MCF 10A (cell line): ENCODE measurements around the gene ARG1. TPM values are rescaled to one million over a fixed set of nuclear protein-coding genes. Genes with fewer than 3 reads are reported as not detected.

Source experiments
- BruUV-seq: library from RNA; stranded (reverse); fragments of 400-500 nt; replicated peaks from 2 replicates; lab custom pipeline; 2021; lab: Mats Ljungman, UMichigan
- CTCF ChIA-PET: fragments of 300-600 bp; sonication (Branson Sonifier 250); formaldehyde crosslinking; extraction: SDS; loops from one replicate; lab custom pipeline; 2021; ENCODE audit warnings: antibody characterized with exemption, inconsistent platforms; lab: Yijun Ruan, JAX
- POLR2A ChIA-PET: fragments of 300-600, 350-650 bp; sonication (Branson Sonifier 250); formaldehyde crosslinking; extraction: SDS; loops from one replicate; lab custom pipeline; 2020; ENCODE audit warnings: antibody characterized with exemption, inconsistent platforms; lab: Yijun Ruan, JAX
- DNase-seq: peaks from one replicate; pipeline ENCODE4 v3.0.0-alpha.2; 2018; ENCODE audit not compliant: unreplicated experiment
- H3K27ac Mint-ChIP-seq: one replicate; pipeline ENCODE4 v1.8.0; 2022; ENCODE audit warnings: mild to moderate bottlenecking, low read depth, mixed read lengths; ENCODE audit not compliant: unreplicated experiment
- H3K27me3 Mint-ChIP-seq: one replicate; pipeline ENCODE4 v1.8.0; 2022; ENCODE audit warnings: mixed read lengths; ENCODE audit not compliant: insufficient read depth, unreplicated experiment
- H3K36me3 Mint-ChIP-seq: one replicate; pipeline ENCODE4 v1.8.0; 2022; ENCODE audit warnings: mild to moderate bottlenecking, moderate library complexity, mixed read lengths; ENCODE audit not compliant: insufficient read depth, unreplicated experiment
- H3K4me1 Mint-ChIP-seq: one replicate; pipeline ENCODE4 v1.8.0; 2022; ENCODE audit warnings: mixed read lengths; ENCODE audit not compliant: insufficient read depth, unreplicated experiment
- H3K4me3 Mint-ChIP-seq: one replicate; pipeline ENCODE4 v1.8.0; 2022; ENCODE audit warnings: mild to moderate bottlenecking, moderate library complexity, mixed read lengths; ENCODE audit not compliant: unreplicated experiment
- H3K9me3 Mint-ChIP-seq: one replicate; pipeline ENCODE4 v1.8.0; 2022; ENCODE audit warnings: mixed read lengths; ENCODE audit not compliant: unreplicated experiment
- intact Hi-C: fragments of 100-400 bp; cut with micrococcal nuclease; formaldehyde crosslinking; loops from 2 replicates; pipeline ENCODE4 v1.14.1; 2022
- total RNA-seq: library from RNA; stranded (reverse); gene quantifications from 2 replicates; pipeline ENCODE4 v1.2.3, GENCODE V29; 2022
- TF ChIP-seq, protein P1 (sequence below): fragments of 200-600 bp; IDR thresholded peaks from one replicate; pipeline ENCODE4 v1.8.0; 2022; ENCODE audit warnings: antibody characterized with exemption, mild to moderate bottlenecking; ENCODE audit not compliant: unreplicated experiment

Gene ARG1
- total RNA-seq, 1 experiment from 2014 or later: not detected

DNA sequence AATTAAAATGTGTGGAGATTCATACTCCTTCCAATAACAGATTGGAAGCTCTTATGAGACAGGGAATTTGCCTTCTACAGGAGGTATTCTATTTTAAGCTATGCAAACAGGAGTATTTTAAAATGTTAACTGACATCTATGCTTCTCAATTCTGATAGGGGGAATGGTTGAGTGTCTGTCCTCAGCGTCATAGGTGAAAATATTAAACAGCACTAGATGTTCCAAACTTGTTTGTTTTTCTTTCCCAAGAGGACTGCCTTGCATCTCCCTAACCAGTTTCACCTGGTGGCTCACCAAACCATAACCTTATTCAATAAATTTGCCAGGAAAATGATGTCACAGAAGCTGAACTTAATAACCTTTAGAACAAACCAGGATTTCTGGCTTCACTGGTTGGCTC lies 24.6 kb upstream of the ARG1 start:
- H3K27me3 Mint-ChIP-seq: no peaks in the 10 kb centered on the region
- H3K4me3 Mint-ChIP-seq: no peak overlapping the region
- no peak overlapping the region for H3K27ac Mint-ChIP-seq
- TF ChIP-seq, protein P1, sequence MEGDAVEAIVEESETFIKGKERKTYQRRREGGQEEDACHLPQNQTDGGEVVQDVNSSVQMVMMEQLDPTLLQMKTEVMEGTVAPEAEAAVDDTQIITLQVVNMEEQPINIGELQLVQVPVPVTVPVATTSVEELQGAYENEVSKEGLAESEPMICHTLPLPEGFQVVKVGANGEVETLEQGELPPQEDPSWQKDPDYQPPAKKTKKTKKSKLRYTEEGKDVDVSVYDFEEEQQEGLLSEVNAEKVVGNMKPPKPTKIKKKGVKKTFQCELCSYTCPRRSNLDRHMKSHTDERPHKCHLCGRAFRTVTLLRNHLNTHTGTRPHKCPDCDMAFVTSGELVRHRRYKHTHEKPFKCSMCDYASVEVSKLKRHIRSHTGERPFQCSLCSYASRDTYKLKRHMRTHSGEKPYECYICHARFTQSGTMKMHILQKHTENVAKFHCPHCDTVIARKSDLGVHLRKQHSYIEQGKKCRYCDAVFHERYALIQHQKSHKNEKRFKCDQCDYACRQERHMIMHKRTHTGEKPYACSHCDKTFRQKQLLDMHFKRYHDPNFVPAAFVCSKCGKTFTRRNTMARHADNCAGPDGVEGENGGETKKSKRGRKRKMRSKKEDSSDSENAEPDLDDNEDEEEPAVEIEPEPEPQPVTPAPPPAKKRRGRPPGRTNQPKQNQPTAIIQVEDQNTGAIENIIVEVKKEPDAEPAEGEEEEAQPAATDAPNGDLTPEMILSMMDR: no peak
- DNase-seq: no peak
- H3K4me1 Mint-ChIP-seq: no peaks in the 10 kb centered on the region
- ChIA-PET CTCF (interaction anchor here (1.1 to 2.5 kb wide), 3 partner anchors 15 to 28 kb away, joined by 3 to 12 read pairs (median 4); no protein-coding TSS in a partner anchor), POLR2A (interaction anchor here (1.2 kb wide), 1 partner anchor 20 kb away, joined by 3 read pairs; no protein-coding TSS in a partner anchor)
- no TSS peak for BruUV-seq
- intact Hi-C loops: no loop called here
- no peaks in the 10 kb centered on the region for H3K9me3 Mint-ChIP-seq
- H3K36me3 Mint-ChIP-seq: no peaks in the 10 kb centered on the region

DNA sequence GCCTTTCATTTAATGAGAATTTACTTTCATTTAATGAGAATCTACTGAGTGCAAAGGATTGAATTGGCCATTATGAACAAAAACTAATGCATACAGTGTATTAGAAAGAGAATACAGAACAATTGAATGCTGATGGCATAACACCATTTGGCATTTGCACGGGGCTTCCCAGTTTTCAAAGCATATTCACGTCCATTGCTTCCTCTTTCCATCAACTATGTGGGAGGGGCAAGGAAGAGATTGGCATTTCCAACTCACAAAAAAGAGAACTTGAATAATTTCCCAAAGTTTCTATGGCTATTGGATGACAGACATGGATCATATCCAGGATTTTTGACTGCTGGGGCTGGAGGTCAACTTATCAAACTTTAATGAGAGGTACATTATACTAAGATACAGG lies 23.2 kb upstream of the ARG1 start:
- intact Hi-C loops: no loop called here
- Mint-ChIP-seq H3K4me1 (no peaks in the 10 kb centered on the region), H3K27me3 (no peaks in the 10 kb centered on the region), H3K4me3 (no peak overlapping the region), H3K9me3 (no peaks in the 10 kb centered on the region), H3K27ac (no peak overlapping the region), H3K36me3 (no peaks in the 10 kb centered on the region)
- POLR2A ChIA-PET: no interaction called here
- TF ChIP-seq, protein P1: no peak
- no peak for DNase-seq
- CTCF ChIA-PET: interaction anchor here (0.7 to 0.8 kb wide), 2 partner anchors 101 to 351 kb away, joined by 3 read pairs; no protein-coding TSS in a partner anchor
- no TSS peak for BruUV-seq

DNA sequence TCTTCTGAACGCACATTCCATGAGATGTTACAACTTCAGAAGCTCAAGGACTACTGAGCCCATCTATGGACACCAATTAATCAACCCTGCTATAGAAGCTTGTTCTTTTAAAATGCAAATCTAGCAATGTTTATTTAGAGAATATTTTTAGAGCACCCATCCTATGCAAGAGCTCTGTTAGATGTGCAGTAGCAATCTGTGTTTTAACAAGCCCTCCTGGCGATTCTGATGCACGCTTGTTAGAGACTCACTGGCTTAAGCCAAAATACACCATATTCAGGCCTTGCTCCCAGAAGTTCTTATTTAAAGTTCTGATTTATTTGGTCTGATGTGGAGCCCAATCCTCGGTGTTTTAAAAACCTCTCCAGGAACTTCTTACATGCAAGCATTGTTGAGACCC lies 21.1 kb upstream of the ARG1 start:
- H3K4me1 Mint-ChIP-seq: no peaks in the 10 kb centered on the region
- POLR2A ChIA-PET: no interaction called here
- CTCF ChIA-PET: interaction anchor here (1.1 to 1.5 kb wide), 2 partner anchors 10 to 435 kb away, joined by 3 read pairs; no protein-coding TSS in a partner anchor

DNA sequence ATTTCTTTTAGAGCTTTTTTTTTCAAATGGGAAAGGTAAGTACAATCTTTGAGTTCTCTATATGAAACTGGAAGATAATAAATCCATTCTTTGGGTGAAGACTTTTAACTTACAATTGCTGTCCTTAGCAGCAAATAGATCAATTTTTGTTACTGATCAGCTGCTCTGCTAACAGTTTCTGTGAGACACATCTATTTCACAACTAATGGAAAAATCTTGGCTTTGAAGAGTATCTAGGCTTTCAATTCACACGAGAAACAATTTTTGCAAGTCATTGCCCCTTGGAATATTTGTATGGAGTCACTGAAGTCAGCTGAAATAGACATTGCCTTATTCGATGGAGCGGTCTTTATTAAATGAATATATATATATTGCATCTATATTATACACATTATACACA lies 20.5 kb upstream of the ARG1 start:
- H3K36me3 Mint-ChIP-seq: no peaks in the 10 kb centered on the region
- TF ChIP-seq, protein P1: no peak
- no peaks in the 10 kb centered on the region for H3K4me1 Mint-ChIP-seq
- no peak overlapping the region for H3K4me3 Mint-ChIP-seq
- ChIA-PET CTCF (interaction anchor here (1.1 kb wide), 1 partner anchor 435 kb away, joined by 3 read pairs; no protein-coding TSS in a partner anchor), POLR2A (no interaction called here)
- H3K27me3 Mint-ChIP-seq: no peaks in the 10 kb centered on the region
- no peak for DNase-seq
- no peak overlapping the region for H3K27ac Mint-ChIP-seq
- BruUV-seq: no TSS peak
- intact Hi-C loops: no loop called here
- no peaks in the 10 kb centered on the region for H3K9me3 Mint-ChIP-seq

More for the DNA sequence above, 21.1 kb upstream of the ARG1 start:
- Mint-ChIP-seq H3K27me3 (no peaks in the 10 kb centered on the region), H3K27ac (no peak overlapping the region), H3K36me3 (no peaks in the 10 kb centered on the region), H3K9me3 (no peaks in the 10 kb centered on the region), H3K4me3 (no peak overlapping the region)
- TF ChIP-seq, protein P1: no peak
- no TSS peak for BruUV-seq
- DNase-seq: no peak
- intact Hi-C loops: no loop called here
